Motor neuron (in vitro differentiated cells): ENCODE results near the gene SLC6A1. TPM values are rescaled to one million over a fixed set of nuclear protein-coding genes. Genes with fewer than 3 reads are reported as not detected.
A peak's percentile ranks its signal among the peaks of the same experiment; 100 is the strongest.
"Not testable (repeated sequence)": the region's sequence is repeated elsewhere in the genome, so short reads cannot be mapped to it uniquely, and the experiment has no call there.

ENCODE experiments used
- ATAC-seq, 8 experiments: fragments of 200-7000 bp; cut with Tn5 transposase; replicated peaks in 6 of 8; 2 replicates each; pipeline ENCODE4 v1.8.0; 2021; ENCODE audit warnings: mild to moderate bottlenecking in 8 of 8, moderate library complexity in 8 of 8
- H3K27ac ChIP-seq, 2 donors: fragments of 250-450 bp; sonication (Bioruptor Pico); 2 replicates each; pipeline ENCODE4 v1.9.0; 2021; ENCODE audit warnings: antibody characterized with exemption in 2 of 2, mild to moderate bottlenecking in 2 of 2, moderate library complexity in 1 of 2
- H3K4me1 ChIP-seq, 2 donors: fragments of 250-450 bp; sonication (Bioruptor Pico); replicated peaks in 1 of 2; 2 replicates each; pipeline ENCODE4 v1.6.1; 2021; ENCODE audit warnings: antibody characterized with exemption in 2 of 2, mild to moderate bottlenecking in 2 of 2, moderate library complexity in 1 of 2
- H3K4me3 ChIP-seq, 5 donors: fragments of 250-450 bp; sonication (Bioruptor Pico); 2 replicates each; pipeline ENCODE4 v1.9.0; 2021; ENCODE audit warnings: antibody characterized with exemption in 5 of 5, mild to moderate bottlenecking in 5 of 5, moderate library complexity in 4 of 5
- WGBS, 10 experiments: fragments of 450-650 bp; shearing (Covaris generic); methylation state at CpG; one replicate each; pipeline ENCODE4 v1.0.0; 2022; 5-methylcytosine and 5-hydroxymethylcytosine counted together
- in situ Hi-C, 9 experiments: fragments of 400-800 bp; cut with MboI; loops; one replicate each; pipeline ENCODE4 v1.15.0; 2021; ENCODE audit warnings: low sequenced_read_pairs in 9 of 9, low pct_unique_long_range_greater_than_20kb in 2 of 9; ENCODE audit not compliant: unreplicated experiment in 9 of 9
- total RNA-seq, 8 experiments: library from RNA; unstranded; fragments of 300-600 nt; gene quantifications; 2 replicates each; pipeline versions ENCODE4 v1.2.3 to v1.2.4, GENCODE V29; 2022

SLC6A1 gene
- total RNA-seq, 8 experiments from 2014 or later, result 0.50 to 80.6 (median 1.2) TPM

- H3K27ac ChIP-seq, result no peak overlapping the region
- H3K4me3 ChIP-seq, result no peak overlapping the region
- 20 to 86% (median 58%) methylated on average over 1 to 5 of the region's 5 CpGs; no CpG with 5 or more reads in 1 of the 10 experiments for WGBS, 10 experiments
- ATAC-seq, result no peak
- in situ Hi-C loops, result loop anchor here in 6 of 9 experiments (25.0 kb wide), 3 partner anchors 135 to 310 kb away; no protein-coding TSS in a partner anchor
- H3K4me1 ChIP-seq, result no peaks in the 10 kb centered on the region
Observed at GRCh38 chr3:11072631-11073030, 80.1 kb downstream of the SLC6A1 start.

GRCh38 chr3:11074011-11074410 is 81.5 kb downstream of the SLC6A1 start:
- H3K4me1 ChIP-seq, result no peaks in the 10 kb centered on the region
- 58 to 69% (median 67%) methylated on average over 2 of the region's 2 CpGs; no CpG with 5 or more reads in 7 of the 10 experiments for WGBS, 10 experiments
- no peak overlapping the region for H3K27ac ChIP-seq
- H3K4me3 ChIP-seq, result no peak overlapping the region
- ATAC-seq, result no peak
- in situ Hi-C loops, result loop anchor here in 6 of 9 experiments (25.0 kb wide), 3 partner anchors 137 to 312 kb away; no protein-coding TSS in a partner anchor

GRCh38 chr3:11074451-11074850 is 81.9 kb downstream of the SLC6A1 start:
- no peak overlapping the region for H3K27ac ChIP-seq
- ATAC-seq, result no peak
- no peak overlapping the region for H3K4me3 ChIP-seq
- H3K4me1 ChIP-seq, result no peaks in the 10 kb centered on the region
- 40 to 100% (median 90%) methylated on average over 1 to 2 of the region's 3 CpGs; no CpG with 5 or more reads in 2 of the 10 experiments for WGBS, 10 experiments
- in situ Hi-C loops, result loop anchor here in 6 of 9 experiments (25.0 kb wide), 3 partner anchors 137 to 312 kb away; no protein-coding TSS in a partner anchor

- H3K4me3 ChIP-seq, in situ Hi-C loops, H3K4me1 ChIP-seq, ATAC-seq, H3K27ac ChIP-seq: not testable (repeated sequence)
- 57 to 100% (median 90%) methylated on average over 1 to 2 of the region's 2 CpGs; no CpG with 5 or more reads in 3 of the 10 experiments for WGBS, 10 experiments
Observed at GRCh38 chr3:11075122-11075521, 82.6 kb downstream of the SLC6A1 start.

DNA sequence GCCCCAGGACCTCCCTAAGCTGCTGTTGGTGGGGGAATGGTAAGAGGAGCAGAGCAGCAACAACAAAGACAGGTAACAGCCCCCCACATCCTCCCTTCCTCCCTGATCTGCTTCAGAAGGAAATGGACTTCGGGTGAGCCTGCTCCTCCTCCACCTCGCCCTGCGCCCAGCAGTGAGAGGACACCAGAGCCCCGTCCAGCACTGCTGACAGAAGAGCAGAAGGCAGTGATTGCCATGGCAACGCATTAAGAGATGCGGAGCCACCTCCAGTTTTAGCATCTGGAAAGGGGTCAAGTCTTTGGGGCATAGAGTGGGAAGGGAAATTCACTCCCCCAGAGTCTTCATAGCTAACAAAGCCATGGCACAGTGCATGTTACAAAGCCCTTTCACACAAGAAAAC is 84.2 kb downstream of the SLC6A1 start:
- 44 to 60% (median 50%) methylated on average over 2 to 4 of the region's 6 CpGs; no CpG with 5 or more reads in 7 of the 10 experiments for WGBS, 10 experiments
- H3K4me1 ChIP-seq, result no peaks in the 10 kb centered on the region
- in situ Hi-C loops, result no loop called here
- no peak overlapping the region for H3K27ac ChIP-seq
- no peak overlapping the region for H3K4me3 ChIP-seq
- ATAC-seq, result no peak

DNA sequence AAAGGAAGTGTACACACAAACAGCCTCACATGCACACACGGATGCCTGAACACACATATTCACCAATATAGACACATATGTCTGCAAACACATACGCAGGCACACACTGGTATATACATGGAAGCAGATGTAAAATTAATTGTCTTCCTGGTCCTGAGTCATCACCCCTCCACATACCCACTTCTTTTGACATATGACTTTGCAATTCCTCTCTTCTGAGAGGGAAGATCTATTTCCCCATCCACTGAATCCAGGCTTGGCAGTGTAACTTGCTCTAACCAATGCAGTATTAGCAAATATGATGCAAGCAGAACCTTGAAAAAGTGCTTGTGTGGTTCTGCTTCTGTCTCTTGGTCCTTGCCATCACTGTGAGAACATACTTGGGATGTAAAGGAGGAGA is 84.9 kb downstream of the SLC6A1 start:
- no peaks in the 10 kb centered on the region for H3K4me1 ChIP-seq
- WGBS, 10 experiments, result 45 to 100% (median 74%) methylated on average over 1 to 2 of the region's 2 CpGs; no CpG with 5 or more reads in 5 of the 10 experiments
- ATAC-seq, result peak in 2 of 8 experiments; percentile 5 to 8
- in situ Hi-C loops, result no loop called here
- no peak overlapping the region for H3K27ac ChIP-seq
- H3K4me3 ChIP-seq, result no peak overlapping the region

- in situ Hi-C loops, result no loop called here
- Histone ChIP-seq H3K4me1 (no peaks in the 10 kb centered on the region), H3K27ac (no peak overlapping the region), H3K4me3 (no peak overlapping the region)
- ATAC-seq, result no peak
- WGBS, 10 experiments, result 75 to 100% (median 87%) methylated on average over 1 to 4 of the region's 5 CpGs
Observed at GRCh38 chr3:11078826-11079515, 86.4 kb downstream of the SLC6A1 start.

GRCh38 chr3:11080492-11080891 is 87.9 kb downstream of the SLC6A1 start:
- 6 to 100% (median 78%) methylated on average over 1 to 5 of the region's 5 CpGs; no CpG with 5 or more reads in 4 of the 10 experiments for WGBS, 10 experiments
- Histone ChIP-seq H3K4me3 (no peak overlapping the region), H3K4me1 (no peaks in the 10 kb centered on the region), H3K27ac (no peak overlapping the region)
- peak in 3 of 8 experiments; percentile 85 to 98 (median 87) for ATAC-seq
- in situ Hi-C loops, result no loop called here

DNA sequence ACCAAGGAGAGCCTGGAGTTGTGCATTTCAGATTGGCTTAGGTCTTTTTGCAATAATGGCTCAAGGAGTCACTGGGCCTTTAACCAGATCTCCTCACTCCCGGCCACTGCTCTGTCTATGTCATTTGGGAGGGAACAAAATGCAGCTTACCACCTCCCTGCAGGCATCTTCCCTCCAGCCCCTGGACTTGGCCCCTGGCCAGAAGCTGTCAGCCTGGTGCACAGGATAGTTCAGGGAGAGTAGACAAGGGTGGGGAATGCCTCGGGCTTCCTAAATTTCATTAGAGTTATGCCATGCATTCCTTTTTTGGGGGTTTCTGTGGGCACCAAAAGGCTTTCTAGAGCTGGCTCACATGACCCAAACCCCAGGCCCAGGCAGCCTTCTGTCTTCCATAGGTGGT is 91.5 kb downstream of the SLC6A1 start:
- in situ Hi-C loops, result no loop called here
- 0 to 89% (median 27%) methylated on average over 1 to 2 of the region's 2 CpGs; no CpG with 5 or more reads in 6 of the 10 experiments for WGBS, 10 experiments
- ATAC-seq, result peak in 3 of 8 experiments; percentile 9 to 15 (median 13)

DNA sequence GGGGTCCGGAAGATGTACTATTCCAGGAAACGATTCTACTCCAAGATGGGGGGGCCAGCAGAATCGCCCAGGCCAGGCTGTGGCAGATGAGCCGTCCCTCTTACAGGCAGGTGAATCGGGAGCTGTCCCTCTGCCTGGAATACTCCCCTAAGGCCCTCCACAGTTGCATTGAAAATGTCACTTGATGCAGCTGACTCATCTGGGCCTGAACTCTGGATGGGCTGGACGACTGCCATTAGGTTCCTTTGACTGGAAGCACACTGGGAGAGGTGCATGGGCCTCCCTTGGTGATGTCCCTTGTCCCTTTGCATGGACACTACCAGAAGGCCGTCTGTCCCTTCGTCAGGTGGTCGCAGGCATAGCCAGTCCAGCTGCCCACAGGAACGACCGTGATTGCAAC is 92.1 kb downstream of the SLC6A1 start:
- Histone ChIP-seq H3K4me3 (no peak overlapping the region), H3K4me1 (no peaks in the 10 kb centered on the region), H3K27ac (no peak overlapping the region)
- 83 to 100% methylated on average over 1 to 2 of the region's 11 CpGs; no CpG with 5 or more reads in 8 of the 10 experiments for WGBS, 10 experiments
- ATAC-seq, result peak in 2 of 8 experiments; percentile 8 to 11
- in situ Hi-C loops, result no loop called here

More for the DNA sequence above, 91.5 kb downstream of the SLC6A1 start:
- H3K27ac ChIP-seq, result no peak overlapping the region
- H3K4me3 ChIP-seq, result no peak overlapping the region
- no peaks in the 10 kb centered on the region for H3K4me1 ChIP-seq

- Histone ChIP-seq H3K4me3 (no peak overlapping the region), H3K27ac (no peak overlapping the region), H3K4me1 (no peaks in the 10 kb centered on the region)
- in situ Hi-C loops, result no loop called here
- peak in 2 of 8 experiments; percentile 4 for ATAC-seq
- 26 to 89% (median 73%) methylated on average over 1 to 8 of the region's 10 CpGs; no CpG with 5 or more reads in 2 of the 10 experiments for WGBS, 10 experiments
Observed at GRCh38 chr3:11085093-11085840, 92.7 kb downstream of the SLC6A1 start.

GRCh38 chr3:11086856-11087255 is 94.3 kb downstream of the SLC6A1 start:
- WGBS, 10 experiments, result 48 to 80% (median 80%) methylated on average over 1 to 3 of the region's 5 CpGs; no CpG with 5 or more reads in 3 of the 10 experiments
- H3K4me3 ChIP-seq, result no peak overlapping the region
- H3K27ac ChIP-seq, result no peak overlapping the region
- no peaks in the 10 kb centered on the region for H3K4me1 ChIP-seq
- in situ Hi-C loops, result no loop called here
- peak in 3 of 8 experiments; percentile 21 to 91 (median 27) for ATAC-seq

- Histone ChIP-seq H3K27ac (no peak overlapping the region), H3K4me3 (no peak overlapping the region), H3K4me1 (no peaks in the 10 kb centered on the region)
- in situ Hi-C loops, result no loop called here
- WGBS, 10 experiments, result 20 to 100% (median 83%) methylated on average over 1 to 2 of the region's 4 CpGs; no CpG with 5 or more reads in 2 of the 10 experiments
- ATAC-seq, result no peak
Observed at GRCh38 chr3:11088066-11088465, 95.5 kb downstream of the SLC6A1 start.
